ENCODE data around the gene CEP295NL. TPM values are rescaled to one million over a fixed set of nuclear protein-coding genes. Genes with fewer than 3 reads are reported as not detected.
"Not testable (repeated sequence)": the region's sequence is repeated elsewhere in the genome, so short reads cannot be mapped to it uniquely, and the experiment has no call there.

The CEP295NL gene
- total RNA-seq, 1 experiment from 2014 or later: 1.8 TPM

DNA sequence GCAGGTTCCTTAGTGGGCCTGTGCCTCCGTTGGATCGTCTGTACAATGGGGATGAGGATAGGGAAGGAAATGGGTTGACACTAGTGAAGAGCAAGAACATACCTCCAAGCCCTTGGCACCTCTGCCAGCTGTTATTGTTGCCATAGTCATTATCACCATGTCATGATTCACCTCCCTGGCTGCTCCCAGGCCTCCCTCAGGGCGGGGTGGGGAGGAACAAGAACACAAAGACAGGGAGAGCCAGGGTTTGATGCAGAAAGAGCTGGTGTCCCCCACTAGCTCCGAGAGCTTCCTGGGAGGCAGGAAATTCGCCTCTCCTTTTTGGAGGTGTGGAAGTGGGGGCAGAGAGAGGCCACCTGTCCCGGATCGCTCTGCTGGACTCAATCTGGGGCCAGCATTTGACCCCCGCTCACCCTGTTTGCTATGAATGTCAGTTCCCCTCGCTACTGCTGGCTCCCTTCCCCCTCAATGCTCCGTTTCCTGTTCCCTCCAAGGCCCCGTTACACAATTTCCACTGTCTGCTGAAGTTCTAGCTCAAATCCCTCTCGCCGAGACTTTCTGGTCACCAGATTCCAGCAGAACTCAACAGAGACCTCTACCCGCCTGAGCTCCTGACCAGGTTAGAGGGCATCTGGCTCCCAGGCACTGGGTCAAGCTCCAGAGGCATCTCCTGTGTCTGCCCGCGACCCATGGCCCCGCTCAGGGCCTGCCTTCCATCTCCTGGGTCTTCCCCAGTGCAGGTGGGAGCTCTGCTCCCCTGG, 13.1 kb upstream of the CEP295NL start:
- ChIA-PET POLR2A (ENCODE audit: unreplicated experiment) (interaction anchor here (1.1 kb wide), 1 partner anchor 80 kb away, joined by 3 read pairs; no protein-coding TSS in a partner anchor), CTCF (interaction anchor here (0.6 kb wide), 1 partner anchor 50 kb away, joined by 3 read pairs; no protein-coding TSS in a partner anchor)
- Histone ChIP-seq H3K36me3 (ENCODE audit: low read depth, low read length) (no peaks in the 10 kb centered on the region), H3K9ac (ENCODE audit: low read length) (no peak overlapping the region), H3K4me2 (ENCODE audit: low read length) (peak overlapping the region; percentile 38; the same call in 1 of the 2 replicates), H3F3A (ENCODE audit: low read length, unreplicated experiment) (no peaks in the 10 kb centered on the region), H3K9me3 (ENCODE audit: low read length) (no peaks in the 10 kb centered on the region), H3K27ac (ENCODE audit: low read length) (no peak overlapping the region; the same call in 1 of the 2 replicates), H3K4me3 (ENCODE audit: low read length) (no peak overlapping the region), H3K4me1 (ENCODE audit: insufficient read depth, low read length) (peaks cover 13% of the 10 kb centered on the region), H3K79me2 (ENCODE audit: low read length) (peaks cover 60% of the 10 kb centered on the region), H3K9me2 (replicated peaks; ENCODE audit: low read length) (no peaks in the 10 kb centered on the region), H2AFZ (ENCODE audit: low read length) (no peak overlapping the region), H3K27me3 (ENCODE audit: low read length) (no peaks in the 10 kb centered on the region), H4K20me1 (ENCODE audit: low read length) (no peaks in the 10 kb centered on the region; the same call in 1 of the 2 replicates)
- intact Hi-C loops (cut with micrococcal nuclease): no loop called here
- TF ChIP-seq EZH2 (IDR thresholded peaks at IDR 0.05; ENCODE audit: low read length, unreplicated experiment): no peak
- no TSS peak for BruUV-seq (replicated peaks)
- ATAC-seq (peak; percentile 95), DNase-seq (peak; percentile 77)

DNA sequence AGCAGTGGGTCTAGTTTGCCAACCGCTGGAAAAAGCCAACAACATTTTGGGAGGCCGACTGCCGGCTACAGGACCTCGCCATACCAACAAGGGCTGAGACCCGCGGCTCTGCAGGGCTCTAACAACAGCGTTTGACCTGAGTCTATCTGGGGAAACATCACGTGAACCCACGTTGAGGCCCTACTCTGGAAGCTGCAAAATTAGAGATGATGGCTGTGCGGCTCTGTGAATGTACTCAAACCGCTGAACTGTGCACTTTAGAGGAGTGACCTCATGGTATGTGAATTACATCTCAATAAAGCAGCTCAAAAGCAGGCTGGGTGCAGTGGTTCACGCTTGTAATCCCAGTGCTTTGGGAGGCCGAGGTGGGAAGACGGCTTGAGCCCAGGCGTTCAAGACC, 10.1 kb upstream of the CEP295NL start:
- no TSS peak for BruUV-seq (replicated peaks)
- Histone ChIP-seq H3K79me2 (ENCODE audit: low read length) (peaks cover 33% of the 10 kb centered on the region), H3K27me3 (ENCODE audit: low read length) (no peaks in the 10 kb centered on the region), H3K4me3 (ENCODE audit: low read length) (no peak overlapping the region), H2AFZ (ENCODE audit: low read length) (no peak overlapping the region), H3K27ac (ENCODE audit: low read length) (no peak overlapping the region), H3F3A (ENCODE audit: low read length, unreplicated experiment) (no peaks in the 10 kb centered on the region), H3K9me3 (ENCODE audit: low read length) (no peaks in the 10 kb centered on the region), H3K4me2 (ENCODE audit: low read length) (no peak overlapping the region), H3K9me2 (replicated peaks; ENCODE audit: low read length) (no peaks in the 10 kb centered on the region), H3K9ac (ENCODE audit: low read length) (no peak overlapping the region), H4K20me1 (ENCODE audit: low read length) (no peaks in the 10 kb centered on the region; the same call in 1 of the 2 replicates), H3K36me3 (ENCODE audit: low read depth, low read length) (no peaks in the 10 kb centered on the region), H3K4me1 (ENCODE audit: insufficient read depth, low read length) (peaks cover 13% of the 10 kb centered on the region)
- intact Hi-C loops (cut with micrococcal nuclease): no loop called here
- ATAC-seq: no peak
- ChIA-PET POLR2A (ENCODE audit: unreplicated experiment) (no interaction called here), CTCF (no interaction called here)
- TF ChIP-seq EZH2 (IDR thresholded peaks at IDR 0.05; ENCODE audit: low read length, unreplicated experiment) (no peak), EZH2phosphoT487 (IDR thresholded peaks at IDR 0.05; ENCODE audit: borderline replicate concordance, low read length) (no peak)
- TF ChIP-seq, protein P1, sequence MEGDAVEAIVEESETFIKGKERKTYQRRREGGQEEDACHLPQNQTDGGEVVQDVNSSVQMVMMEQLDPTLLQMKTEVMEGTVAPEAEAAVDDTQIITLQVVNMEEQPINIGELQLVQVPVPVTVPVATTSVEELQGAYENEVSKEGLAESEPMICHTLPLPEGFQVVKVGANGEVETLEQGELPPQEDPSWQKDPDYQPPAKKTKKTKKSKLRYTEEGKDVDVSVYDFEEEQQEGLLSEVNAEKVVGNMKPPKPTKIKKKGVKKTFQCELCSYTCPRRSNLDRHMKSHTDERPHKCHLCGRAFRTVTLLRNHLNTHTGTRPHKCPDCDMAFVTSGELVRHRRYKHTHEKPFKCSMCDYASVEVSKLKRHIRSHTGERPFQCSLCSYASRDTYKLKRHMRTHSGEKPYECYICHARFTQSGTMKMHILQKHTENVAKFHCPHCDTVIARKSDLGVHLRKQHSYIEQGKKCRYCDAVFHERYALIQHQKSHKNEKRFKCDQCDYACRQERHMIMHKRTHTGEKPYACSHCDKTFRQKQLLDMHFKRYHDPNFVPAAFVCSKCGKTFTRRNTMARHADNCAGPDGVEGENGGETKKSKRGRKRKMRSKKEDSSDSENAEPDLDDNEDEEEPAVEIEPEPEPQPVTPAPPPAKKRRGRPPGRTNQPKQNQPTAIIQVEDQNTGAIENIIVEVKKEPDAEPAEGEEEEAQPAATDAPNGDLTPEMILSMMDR (conservative IDR thresholded peaks at IDR 0.05; ENCODE audit: low read depth, low read length): no peak
- no peak for DNase-seq

DNA sequence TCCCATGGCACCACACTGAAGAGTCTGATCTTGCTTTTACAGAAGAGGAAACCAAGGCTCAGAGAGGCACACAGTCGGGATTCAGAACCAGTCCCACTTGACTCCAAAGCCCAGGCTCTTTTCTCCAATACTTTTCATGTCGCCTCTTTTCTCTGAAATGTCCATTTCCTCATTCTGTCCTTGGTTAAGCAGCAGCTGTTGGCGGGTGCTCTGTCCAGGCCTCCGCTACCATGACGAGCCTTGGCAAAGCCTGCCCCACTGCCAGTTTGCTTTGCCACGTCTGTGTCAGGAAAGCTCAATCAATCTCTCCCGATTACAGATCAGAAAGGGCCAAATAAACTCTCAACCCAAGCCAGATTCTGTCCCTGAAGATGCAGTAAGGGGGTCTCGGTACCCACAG, 9.1 kb upstream of the CEP295NL start:
- POLR2A ChIA-PET (ENCODE audit: unreplicated experiment): no interaction called here
- Histone ChIP-seq H3K27ac (ENCODE audit: low read length) (no peak overlapping the region), H3K9me2 (replicated peaks; ENCODE audit: low read length) (no peaks in the 10 kb centered on the region), H2AFZ (ENCODE audit: low read length) (no peak overlapping the region), H3K4me3 (ENCODE audit: low read length) (no peak overlapping the region), H4K20me1 (ENCODE audit: low read length) (no peaks in the 10 kb centered on the region; the same call in 1 of the 2 replicates), H3K36me3 (ENCODE audit: low read depth, low read length) (no peaks in the 10 kb centered on the region), H3K4me2 (ENCODE audit: low read length) (no peak overlapping the region), H3K9ac (ENCODE audit: low read length) (no peak overlapping the region), H3K9me3 (ENCODE audit: low read length) (no peaks in the 10 kb centered on the region), H3F3A (ENCODE audit: low read length, unreplicated experiment) (no peaks in the 10 kb centered on the region), H3K27me3 (ENCODE audit: low read length) (no peaks in the 10 kb centered on the region), H3K79me2 (ENCODE audit: low read length) (peaks cover 24% of the 10 kb centered on the region), H3K4me1 (ENCODE audit: insufficient read depth, low read length) (peaks cover 13% of the 10 kb centered on the region)
- TF ChIP-seq EZH2phosphoT487 (IDR thresholded peaks at IDR 0.05; ENCODE audit: borderline replicate concordance, low read length) (no peak), EZH2 (IDR thresholded peaks at IDR 0.05; ENCODE audit: low read length, unreplicated experiment) (no peak)
- TF ChIP-seq, protein P1 (conservative IDR thresholded peaks at IDR 0.05; ENCODE audit: low read depth, low read length): no peak
- no TSS peak for BruUV-seq (replicated peaks)
- ATAC-seq: no peak
- DNase-seq: no peak
- CTCF ChIA-PET: no interaction called here
- intact Hi-C loops (cut with micrococcal nuclease): no loop called here

DNA sequence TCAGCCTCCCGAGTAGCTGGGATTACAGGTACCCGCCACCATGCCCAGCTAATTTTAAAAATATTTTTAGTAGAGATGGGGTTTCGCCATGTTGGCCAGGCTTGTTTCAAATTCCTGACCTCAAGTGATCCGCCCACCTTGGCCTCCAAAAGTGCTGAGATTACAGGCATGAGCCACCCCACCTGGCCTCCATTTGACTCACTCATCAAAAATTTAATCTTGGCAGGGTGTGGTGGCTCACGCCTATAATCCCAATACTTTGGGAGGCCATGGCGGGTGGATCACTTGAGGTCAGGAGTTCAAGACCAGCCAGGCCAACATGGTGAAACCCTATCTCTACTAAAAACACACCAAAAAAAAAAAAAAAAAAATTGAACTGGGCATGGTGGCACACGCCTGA, 8.5 kb upstream of the CEP295NL start:
- H3K4me1 ChIP-seq (ENCODE audit: insufficient read depth, low read length): peaks cover 10% of the 10 kb centered on the region
- H3K27me3 ChIP-seq (ENCODE audit: low read length); DNase-seq; H3K27ac ChIP-seq (ENCODE audit: low read length); intact Hi-C loops (cut with micrococcal nuclease); BruUV-seq (replicated peaks); H4K20me1 ChIP-seq (ENCODE audit: low read length); H3K9ac ChIP-seq (ENCODE audit: low read length); CTCF ChIA-PET; H3K9me3 ChIP-seq (ENCODE audit: low read length); H2AFZ ChIP-seq (ENCODE audit: low read length); POLR2A ChIA-PET (ENCODE audit: unreplicated experiment); H3K4me2 ChIP-seq (ENCODE audit: low read length); H3K4me3 ChIP-seq (ENCODE audit: low read length); H3K36me3 ChIP-seq (ENCODE audit: low read depth, low read length); H3K9me2 ChIP-seq (replicated peaks; ENCODE audit: low read length); ATAC-seq; H3F3A ChIP-seq (ENCODE audit: low read length, unreplicated experiment): not testable (repeated sequence)
- H3K79me2 ChIP-seq (ENCODE audit: low read length): peaks cover 24% of the 10 kb centered on the region
